Keratinocyte (primary cell): Measurements from ENCODE around the gene SH3PXD2A. TPM values are rescaled to one million over a fixed set of nuclear protein-coding genes. Genes with fewer than 3 reads are reported as not detected.

Source experiments
- DNase-seq: peaks from one replicate; pipeline ENCODE4 v3.0.0-alpha.2; 2011; ENCODE audit warnings: low read depth, missing footprints, low spot score
- FAIRE-seq: peaks from 2 replicates; lab custom pipeline; 2011; peaks lifted over from hg19 to GRCh38; lab: Jason Lieb, UNC
- H2AFZ ChIP-seq: 2 replicates; pipeline ENCODE4 v1.6.0; 2012; ENCODE audit warnings: low read length, control low read depth, inconsistent platforms; ENCODE audit not compliant: control insufficient read depth
- H3K27ac ChIP-seq: 2 replicates; pipeline ENCODE4 v1.5.1; 2011; ENCODE audit warnings: low read length; ENCODE audit not compliant: control insufficient read depth, insufficient read depth
- H3K27me3 ChIP-seq: 3 replicates; pipeline ENCODE4 v1.6.0; 2011; ENCODE audit warnings: low read length; ENCODE audit not compliant: control insufficient read depth, insufficient read depth; ENCODE audit errors: extremely low read depth
- H3K36me3 ChIP-seq, 2 experiments: 2 replicates in 1 of 2; 3 replicates in 1 of 2; pipeline ENCODE4 v1.5.1; 2011; ENCODE audit warnings: low read length in 2 of 2, mild to moderate bottlenecking in 1 of 2; ENCODE audit not compliant: control insufficient read depth in 2 of 2, insufficient read depth in 2 of 2; ENCODE audit errors: extremely low read depth in 1 of 2
- H3K4me1 ChIP-seq: 3 replicates; pipeline ENCODE4 v1.5.1; 2011; ENCODE audit warnings: low read length; ENCODE audit not compliant: control insufficient read depth, insufficient read depth; ENCODE audit errors: extremely low read depth
- H3K4me2 ChIP-seq: 3 replicates; pipeline ENCODE4 v1.6.0; 2011; ENCODE audit warnings: low read depth, low read length; ENCODE audit not compliant: control insufficient read depth, insufficient read depth; ENCODE audit errors: extremely low read depth
- H3K4me3 ChIP-seq, 3 experiments: fragments of 200-600 bp in 1 of 3; sonication (generic) in 1 of 3; 2 replicates in 2 of 3; 3 replicates in 1 of 3; pipeline ENCODE4 v1.5.1; 2011 to 2016; ENCODE audit warnings: low read length in 3 of 3, mild to moderate bottlenecking in 3 of 3, control low read depth in 2 of 3, inconsistent platforms in 1 of 3, low read depth in 1 of 3, mixed read lengths in 1 of 3, mixed run types in 1 of 3, moderate library complexity in 1 of 3; ENCODE audit not compliant: control insufficient read depth in 2 of 3, insufficient read depth in 2 of 3; ENCODE audit errors: extremely low read depth in 1 of 3
- H3K79me2 ChIP-seq: 2 replicates; pipeline ENCODE4 v1.6.0; 2012; ENCODE audit warnings: low read length; ENCODE audit not compliant: control insufficient read depth, insufficient read depth
- H3K9ac ChIP-seq: 3 replicates; pipeline ENCODE4 v1.6.0; 2011; ENCODE audit warnings: low read length; ENCODE audit not compliant: control insufficient read depth, insufficient read depth; ENCODE audit errors: extremely low read depth
- H3K9me1 ChIP-seq: 3 replicates; pipeline ENCODE4 v1.6.0; 2011; ENCODE audit warnings: low read length; ENCODE audit not compliant: control insufficient read depth, insufficient read depth; ENCODE audit errors: extremely low read depth
- H3K9me3 ChIP-seq: 2 replicates; pipeline ENCODE4 v1.5.1; 2012; ENCODE audit warnings: low read depth, low read length; ENCODE audit not compliant: control insufficient read depth
- H4K20me1 ChIP-seq: 3 replicates; pipeline ENCODE4 v1.6.0; 2011; ENCODE audit warnings: low read length; ENCODE audit not compliant: control insufficient read depth, insufficient read depth; ENCODE audit errors: extremely low read depth
- CTCF ChIP-seq, 3 experiments: IDR thresholded peaks in 1 of 3; conservative IDR thresholded peaks in 1 of 3; optimal IDR thresholded peaks in 1 of 3; 2 replicates in 2 of 3; 3 replicates in 1 of 3; pipeline versions ENCODE3 to v1.5.1; 2011; ENCODE audit warnings: low read length in 3 of 3, mild to moderate bottlenecking in 3 of 3, moderate library complexity in 2 of 3, control low read depth in 1 of 3, inconsistent platforms in 1 of 3; ENCODE audit not compliant: insufficient read depth in 2 of 3; ENCODE audit errors: extremely low read depth in 1 of 3
- EZH2 ChIP-seq: IDR thresholded peaks from one replicate; pipeline ENCODE4 v1.6.1; 2012; ENCODE audit warnings: inconsistent platforms, mild to moderate bottlenecking, low read length, moderate library complexity
- dilution Hi-C: fragments of 300-500 bp; cut with MboI; formaldehyde crosslinking; loops from one replicate; pipeline ENCODE4 v1.7.0; 2020; ENCODE audit warnings: low sequenced_read_pairs; ENCODE audit not compliant: extremely low pct_ligation_motif_present
- polyA plus RNA-seq, 5 experiments: library from polyadenylated mRNA; depleted of rRNA in 3 of 5; stranded (reverse) in 3 of 5; stranded (forward) in 1 of 5; unstranded in 1 of 5; fragments of >200 nt; gene quantifications; 1 replicate in 1 of 5; 2 replicates in 3 of 5; 3 replicates in 1 of 5; pipeline versions ENCODE4 v1.2.1 to v1.2.3, GENCODE V29; 2011 to 2012; ENCODE audit warnings: missing spikeins in 2 of 5, low read depth in 1 of 5, low replicate concordance in 1 of 5

Gene SH3PXD2A
- polyA plus RNA-seq, 1 donor (not counting 4 experiments of a cell fraction or from before 2014, with no cell fraction given) = 33.9 TPM

GRCh38 chr10:103879409-103879808, 24.0 kb upstream of the SH3PXD2A start:
- FAIRE-seq (peak; percentile 96), DNase-seq (no peak)
- Histone ChIP-seq H3K9me3 (no peaks in the 10 kb centered on the region), H3K4me2 (peak overlapping the region; percentile 29), H3K9me1 (no peaks in the 10 kb centered on the region), H3K36me3 (peaks cover 2 to 8% of the 10 kb centered on the region in 2 experiments), H3K27ac (peak overlapping the region; percentile 97), H3K9ac (peak overlapping the region; percentile 71), H2AFZ (no peak overlapping the region), H3K4me3 (no peak overlapping the region), H3K79me2 (no peaks in the 10 kb centered on the region), H3K4me1 (peaks cover 67% of the 10 kb centered on the region), H4K20me1 (no peaks in the 10 kb centered on the region), H3K27me3 (no peaks in the 10 kb centered on the region)
- dilution Hi-C loops = no loop called here
- TF ChIP-seq CTCF (optimal IDR thresholded peaks at IDR 0.05 in 1 of 3, IDR thresholded peaks at IDR 0.05 in 1 of 3, conservative IDR thresholded peaks at IDR 0.05 in 1 of 3; ENCODE audit: extremely low read depth in 1 of 3, insufficient read depth in 2 of 3, low read length in 3 of 3) (no peak), EZH2 (no peak)

- Histone ChIP-seq H4K20me1 (no peaks in the 10 kb centered on the region), H3K9me3 (no peaks in the 10 kb centered on the region), H3K27ac (peak overlapping the region; percentile 97), H3K4me3 (no peak overlapping the region), H2AFZ (no peak overlapping the region), H3K4me2 (no peak overlapping the region), H3K4me1 (peaks cover 69% of the 10 kb centered on the region), H3K79me2 (no peaks in the 10 kb centered on the region), H3K9me1 (no peaks in the 10 kb centered on the region), H3K27me3 (no peaks in the 10 kb centered on the region), H3K9ac (peak overlapping the region; percentile 71), H3K36me3 (peaks cover 2 to 8% of the 10 kb centered on the region in 2 experiments)
- dilution Hi-C loops = no loop called here
- FAIRE-seq = peak; percentile 69
- TF ChIP-seq CTCF (optimal IDR thresholded peaks at IDR 0.05 in 1 of 3, IDR thresholded peaks at IDR 0.05 in 1 of 3, conservative IDR thresholded peaks at IDR 0.05 in 1 of 3; ENCODE audit: extremely low read depth in 1 of 3, insufficient read depth in 2 of 3, low read length in 3 of 3) (no peak), EZH2 (no peak)
- DNase-seq = no peak
Observed at GRCh38 chr10:103877861-103878260, 22.5 kb upstream of the SH3PXD2A start.
